ENCODE results near the gene LTBP4.

Gene LTBP4

DNA sequence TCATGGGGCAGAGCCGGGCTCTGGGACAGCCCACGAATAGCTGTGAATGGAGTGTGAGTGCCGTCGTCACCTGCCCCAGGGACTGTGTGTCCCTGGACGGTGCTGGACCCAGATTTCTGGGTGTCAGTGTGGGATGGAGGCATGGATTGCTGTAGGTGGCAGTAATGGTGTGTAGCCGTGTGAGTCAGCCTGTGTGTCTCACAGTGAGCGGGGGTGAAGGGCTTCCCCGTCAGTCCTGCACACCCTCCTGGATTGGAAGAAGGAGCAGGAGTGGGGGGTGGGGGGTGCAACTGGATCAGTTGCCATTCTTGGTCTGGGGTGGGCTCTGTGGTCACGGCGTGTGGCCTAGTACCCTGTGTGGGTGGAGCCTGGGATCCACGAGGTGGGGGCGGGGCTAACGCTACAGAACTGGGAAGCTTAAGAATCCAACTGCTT is 6.5 kb upstream of the LTBP4 start:
- DNase-seq = no peak

- peak; percentile 48 for DNase-seq
Observed at GRCh38 chr19:40596608-40597328, 4.4 kb upstream of the LTBP4 start.

DNA sequence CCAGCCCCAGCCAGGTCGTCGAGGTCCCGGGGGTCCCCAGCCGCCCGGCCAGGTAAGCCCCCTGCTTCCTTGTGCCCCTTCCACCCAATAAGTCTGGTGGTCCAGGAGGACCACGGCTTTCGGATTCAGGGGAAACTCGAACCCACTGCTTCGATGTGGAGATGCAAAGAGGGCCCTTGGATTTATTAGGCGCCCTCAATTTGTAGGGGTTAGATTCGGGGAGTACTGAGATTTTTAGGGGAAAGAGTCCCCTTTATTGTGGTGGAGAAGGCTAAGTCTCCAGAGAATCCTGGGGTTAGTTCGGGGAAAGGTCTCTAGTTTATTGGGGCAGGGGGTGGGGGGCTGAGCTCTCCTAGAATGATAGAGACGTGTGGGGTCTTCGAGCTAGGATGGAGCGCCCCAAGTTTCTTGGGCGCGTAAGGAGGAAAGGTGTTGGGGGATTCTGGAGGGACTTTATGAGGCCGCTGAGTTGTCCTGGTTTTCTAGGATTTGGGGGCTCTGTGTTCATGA is 3.8 kb upstream of the LTBP4 start:
- peak; percentile 39 for DNase-seq

- DNase-seq = peak; percentile 94
Observed at GRCh38 chr19:40598121-40598917, 2.9 kb upstream of the LTBP4 start.

- DNase-seq = no peak
Observed at GRCh38 chr19:40598918-40599307, 2.3 kb upstream of the LTBP4 start.

DNA sequence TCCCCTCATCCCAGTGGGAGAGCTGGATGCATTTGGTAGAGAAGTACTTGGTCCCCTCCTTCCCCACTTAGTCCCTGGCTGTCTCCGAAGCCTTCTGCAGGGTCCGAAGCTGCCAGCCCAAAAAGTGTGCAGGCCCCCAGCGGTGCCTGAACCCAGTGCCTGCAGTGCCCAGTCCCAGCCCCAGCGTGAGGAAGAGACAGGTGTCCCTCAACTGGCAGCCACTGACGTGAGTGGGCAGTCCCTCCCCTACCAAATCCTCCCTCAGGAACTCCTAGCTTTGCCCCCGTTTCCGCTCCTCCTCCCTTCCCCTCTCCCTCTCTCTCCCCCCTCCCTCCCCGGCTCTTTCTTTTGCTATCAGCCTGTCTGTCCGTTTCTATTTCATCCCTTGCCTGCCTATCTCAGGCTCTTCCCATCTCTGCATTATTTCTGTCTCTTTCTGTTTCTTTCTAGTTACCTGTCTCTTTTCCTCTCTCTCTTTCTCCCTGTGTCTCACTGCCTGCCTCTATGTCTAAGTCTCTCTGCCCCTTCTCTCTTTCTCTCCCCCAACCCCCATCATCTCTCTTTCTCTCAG is 1.8 kb upstream of the LTBP4 start:
- peak; percentile 48 for DNase-seq

GRCh38 chr19:40599902-40600569 is 1.1 kb upstream of the LTBP4 start:
- peak; percentile 51 for DNase-seq

GRCh38 chr19:40600570-40601133 is 517 bp upstream of the LTBP4 start:
- peak; percentile 34 for DNase-seq

DNA sequence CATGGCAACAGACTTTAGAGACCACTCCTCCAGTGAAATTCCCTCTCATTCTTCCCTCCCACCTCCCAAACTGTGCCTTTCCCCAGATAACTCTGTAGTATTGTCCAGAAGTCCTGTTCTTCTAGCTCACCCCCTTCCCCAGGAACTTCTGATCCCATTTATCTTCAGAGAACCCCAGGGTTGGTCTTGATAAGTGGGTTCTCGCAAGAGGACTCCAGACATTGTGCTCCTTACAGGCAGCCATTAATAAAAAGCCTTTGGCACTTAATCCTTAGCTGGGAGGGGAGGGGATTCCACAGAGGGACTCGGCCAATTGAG is 1.9 kb downstream of the LTBP4 start:
- DNase-seq = no peak

DNA sequence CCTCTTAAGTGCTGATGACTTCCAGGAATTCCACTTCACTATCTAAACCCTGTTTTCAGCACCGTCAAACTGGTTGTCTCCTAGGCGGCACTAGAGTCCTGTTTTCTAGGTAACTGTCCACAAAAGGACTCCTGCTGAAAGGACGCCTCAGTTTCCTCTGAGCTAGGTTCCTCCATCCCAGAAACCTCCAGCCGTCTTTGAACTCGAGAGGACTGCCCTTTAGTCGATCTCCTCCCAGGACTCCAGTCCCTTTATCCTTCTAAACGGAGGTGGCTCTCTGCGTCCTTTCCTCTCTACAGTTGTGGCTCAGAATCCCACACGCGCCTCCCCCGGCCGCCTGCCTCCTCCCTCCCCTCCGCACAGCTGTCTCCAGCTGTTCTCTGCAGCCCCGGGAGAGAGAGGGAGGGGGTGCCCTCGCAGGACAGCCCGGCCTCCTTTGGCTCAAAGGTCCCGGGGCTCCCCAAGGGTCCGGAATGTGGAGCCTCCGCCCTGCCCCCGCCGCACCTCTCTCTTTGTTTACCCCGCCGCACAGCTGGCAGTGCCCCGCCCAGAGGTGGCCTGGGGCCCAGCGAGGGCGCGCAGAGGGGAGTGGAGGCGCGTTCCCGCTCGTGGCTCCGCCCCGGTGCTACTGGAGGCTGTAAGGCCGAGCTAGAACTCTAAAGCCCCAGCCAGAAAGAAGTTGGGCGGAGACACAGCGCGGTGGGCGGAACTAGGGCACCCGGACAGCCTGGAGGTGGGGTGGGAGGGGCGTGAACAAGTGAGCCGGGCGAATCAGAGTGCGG is 2.4 kb downstream of the LTBP4 start:
- peak; percentile 95 for DNase-seq

- no peak for DNase-seq
Observed at GRCh38 chr19:40604171-40604646, 3.0 kb downstream of the LTBP4 start.

- DNase-seq = no peak
Observed at GRCh38 chr19:40604647-40605215, 3.6 kb downstream of the LTBP4 start.

- DNase-seq = peak; percentile 78
Observed at GRCh38 chr19:40605216-40605971, 4.2 kb downstream of the LTBP4 start.

- DNase-seq = peak; percentile 23
Observed at GRCh38 chr19:40607311-40608239, 6.4 kb downstream of the LTBP4 start.

DNA sequence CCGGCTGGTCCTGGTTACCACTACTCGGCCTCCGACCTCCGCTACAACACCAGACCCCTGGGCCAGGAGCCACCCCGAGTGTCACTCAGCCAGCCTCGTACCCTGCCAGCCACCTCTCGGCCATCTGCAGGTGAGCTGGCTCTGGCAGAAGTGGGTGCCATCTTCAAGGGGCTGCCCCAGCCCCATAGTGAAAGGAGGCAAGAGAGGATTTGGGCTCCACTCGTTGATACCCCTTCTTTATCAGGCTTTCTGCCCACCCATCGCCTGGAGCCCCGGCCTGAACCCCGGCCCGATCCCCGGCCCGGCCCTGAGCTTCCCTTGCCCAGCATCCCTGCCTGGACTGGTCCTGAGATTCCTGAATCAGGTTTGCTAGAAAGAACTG is 7.1 kb downstream of the LTBP4 start:
- DNase-seq = no peak

DNA sequence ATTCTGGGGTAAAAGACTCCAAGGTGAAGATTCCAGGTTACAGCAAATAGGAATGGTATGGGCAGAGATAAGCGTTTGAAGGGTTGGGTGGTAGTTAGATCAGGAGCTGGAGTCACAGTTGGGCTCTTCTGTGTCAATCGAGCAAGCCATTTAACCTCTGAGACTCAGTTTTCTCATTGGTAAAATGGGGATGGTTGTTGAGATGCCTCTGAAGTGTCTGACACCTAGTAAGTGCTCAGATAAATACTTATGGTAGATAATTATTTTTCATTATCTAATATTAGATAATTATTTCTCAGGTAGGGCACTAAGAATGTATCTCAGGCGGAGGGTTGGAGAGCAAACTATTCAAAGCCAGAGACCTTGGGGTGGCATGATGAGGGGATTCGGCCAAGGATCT is 7.8 kb downstream of the LTBP4 start:
- DNase-seq = no peak

DNA sequence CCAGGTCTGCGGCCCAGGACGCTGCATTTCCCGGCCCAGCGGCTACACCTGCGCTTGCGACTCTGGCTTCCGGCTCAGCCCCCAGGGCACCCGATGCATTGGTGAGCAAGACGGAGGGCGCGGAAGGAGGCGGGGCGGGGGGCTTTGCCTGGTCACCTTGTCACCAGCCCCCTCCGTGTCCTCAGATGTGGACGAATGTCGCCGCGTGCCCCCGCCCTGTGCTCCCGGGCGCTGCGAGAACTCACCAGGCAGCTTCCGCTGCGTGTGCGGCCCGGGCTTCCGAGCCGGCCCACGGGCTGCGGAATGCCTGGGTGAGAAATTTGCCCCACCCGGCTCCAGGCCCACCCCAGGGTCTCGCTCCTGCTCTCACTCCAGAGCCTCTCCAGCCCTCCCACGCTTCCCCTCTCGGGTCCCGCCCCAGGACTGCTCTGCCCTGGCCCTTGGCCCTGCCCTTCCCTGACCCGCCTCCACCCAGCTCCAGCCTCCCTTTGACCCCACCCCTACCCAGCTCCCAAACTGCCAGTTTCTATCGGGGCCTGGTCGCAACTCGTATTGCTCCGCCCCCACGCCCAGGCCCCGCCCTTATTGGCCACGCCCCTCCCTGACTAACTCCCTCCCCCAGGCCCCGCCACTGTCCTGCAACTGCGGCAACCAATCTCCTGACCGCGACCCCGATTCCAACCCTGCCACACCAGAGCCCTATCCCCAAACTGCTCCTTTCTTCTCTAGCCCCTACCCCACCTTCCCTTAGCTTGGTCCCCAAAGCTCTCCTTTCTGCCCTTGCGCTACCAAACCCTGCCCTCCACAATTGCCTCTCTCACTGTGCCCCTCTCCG is 8.6 kb downstream of the LTBP4 start:
- peak; percentile 62 for DNase-seq

DNA sequence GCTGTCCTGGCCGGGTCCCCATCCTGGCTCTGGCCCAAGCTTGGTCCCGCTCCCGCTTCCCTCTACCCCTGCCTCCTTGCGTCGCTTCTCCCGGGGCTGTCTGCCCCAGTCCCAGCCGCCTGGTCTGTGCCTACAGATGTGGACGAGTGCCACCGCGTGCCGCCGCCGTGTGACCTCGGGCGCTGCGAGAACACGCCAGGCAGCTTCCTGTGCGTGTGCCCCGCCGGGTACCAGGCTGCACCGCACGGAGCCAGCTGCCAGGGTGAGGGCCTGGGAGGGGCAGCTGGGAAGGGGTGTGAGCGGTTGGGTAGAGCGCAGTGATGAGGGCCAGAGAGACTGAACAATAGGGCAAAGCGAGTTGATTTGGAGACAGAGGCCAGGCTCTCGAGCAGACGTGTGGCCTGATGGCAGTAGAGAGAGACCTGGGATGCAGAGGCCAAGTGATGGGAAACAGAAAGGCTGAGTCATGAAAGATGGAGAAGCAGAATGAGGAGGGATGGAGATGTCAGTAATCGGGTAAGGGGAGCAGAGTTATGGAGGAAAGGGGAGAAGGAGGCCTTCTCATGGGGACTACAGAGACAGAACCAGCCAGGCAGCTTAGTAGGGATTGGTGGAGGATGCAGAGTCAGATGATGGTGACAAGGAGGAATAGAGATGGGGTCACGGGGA is 9.4 kb downstream of the LTBP4 start:
- DNase-seq = peak; percentile 56

Measured in right kidney (tissue), 1 donor.